GM12878 (cell line): ENCODE results near the gene PON1. TPM values are rescaled to one million over a fixed set of nuclear protein-coding genes. Genes with fewer than 3 reads are reported as not detected.

ENCODE experiments used
- ATAC-seq: fragments of 200-7000 bp; cut with Tn5 transposase; 3 replicates; pipeline ENCODE4 v1.9.1; 2020; ENCODE audit warnings: mild to moderate bottlenecking, moderate library complexity
- BruUV-seq: library from RNA; stranded (reverse); fragments of 400-500 nt; replicated peaks from 2 replicates; lab custom pipeline; 2021; lab: Mats Ljungman, UMichigan
- CTCF ChIA-PET: fragments of 300-600 bp; sonication (Branson Sonifier 250); formaldehyde crosslinking; extraction: SDS; loops from one replicate; lab custom pipeline; 2021; ENCODE audit warnings: inconsistent platforms; lab: Yijun Ruan, JAX
- POLR2A ChIA-PET: fragments of 350-600 bp; formaldehyde crosslinking; extraction: SDS; loops from one replicate; lab custom pipeline; 2021; ENCODE audit warnings: inconsistent platforms; lab: Charles Lee
- RAD21 ChIA-PET: fragments of 300-600 bp; sonication (Branson Sonifier 250); formaldehyde crosslinking; loops from one replicate; lab custom pipeline; 2023; ENCODE audit warnings: antibody characterized with exemption; ENCODE audit not compliant: unreplicated experiment; lab: Charles Lee
- SMC1A ChIA-PET: fragments of 300-600 bp; sonication (Branson Sonifier 250); formaldehyde crosslinking; loops from one replicate; lab custom pipeline; 2023; ENCODE audit not compliant: unreplicated experiment, uncharacterized antibody; lab: Charles Lee
- DNase-seq: peaks from one replicate; pipeline ENCODE4 v3.0.0-alpha.2; 2011; ENCODE audit warnings: low read depth, low spot score
- FAIRE-seq: peaks from 3 replicates; lab custom pipeline; 2011; peaks lifted over from hg19 to GRCh38; lab: Jason Lieb, UNC
- H2AFZ ChIP-seq: 2 replicates; pipeline ENCODE4 v1.6.0; 2011; ENCODE audit warnings: low read depth, low read length, control low read depth; ENCODE audit not compliant: control insufficient read depth
- H3K27ac ChIP-seq: 2 replicates; pipeline ENCODE4 v1.5.1; 2011; ENCODE audit warnings: control low read depth; ENCODE audit not compliant: control insufficient read depth, insufficient read depth
- H3K27me3 ChIP-seq, 2 experiments: replicated peaks in 1 of 2; 2 replicates each; pipeline versions ENCODE4 v1.6.0 to v1.6.1; 2011; ENCODE audit warnings: low read length in 1 of 2; ENCODE audit not compliant: control insufficient read depth in 2 of 2, insufficient read depth in 2 of 2
- H3K36me3 ChIP-seq, 2 experiments: 2 replicates each; pipeline ENCODE4 v1.5.1; 2011; ENCODE audit warnings: low read length in 1 of 2; ENCODE audit not compliant: control insufficient read depth in 2 of 2, insufficient read depth in 2 of 2
- H3K4me1 ChIP-seq: 2 replicates; pipeline ENCODE4 v1.6.1; 2011; ENCODE audit warnings: mild to moderate bottlenecking, low read length, moderate library complexity, mixed read lengths; ENCODE audit not compliant: control insufficient read depth, insufficient read depth
- H3K4me2 ChIP-seq: 2 replicates; pipeline ENCODE4 v1.6.0; 2011; ENCODE audit warnings: control low read depth; ENCODE audit not compliant: control insufficient read depth, insufficient read depth
- H3K4me3 ChIP-seq: fragments of 200-600 bp; sonication (generic); 2 replicates; pipeline ENCODE4 v1.5.1; 2016
- H3K79me2 ChIP-seq: 2 replicates; pipeline ENCODE4 v1.6.0; 2011; ENCODE audit warnings: low read length; ENCODE audit not compliant: control insufficient read depth, insufficient read depth
- H3K9ac ChIP-seq: 2 replicates; pipeline ENCODE4 v1.8.0; 2011; ENCODE audit warnings: low read length, control low read depth, mixed read lengths; ENCODE audit not compliant: control insufficient read depth, insufficient read depth
- H3K9me3 ChIP-seq: replicated peaks from 3 replicates; pipeline ENCODE4 v1.5.1; 2011; ENCODE audit warnings: mild to moderate bottlenecking, low read length; ENCODE audit not compliant: control insufficient read depth, insufficient read depth
- H4K20me1 ChIP-seq: 2 replicates; pipeline ENCODE4 v1.6.0; 2011; ENCODE audit not compliant: control insufficient read depth, insufficient read depth
- BCL11A ChIP-seq: IDR thresholded peaks from 2 replicates; pipeline ENCODE4 v1.6.1; 2011; ENCODE audit warnings: low read depth, low read length
- DPF2 ChIP-seq: fragments of 450-650 bp; IDR thresholded peaks from 2 replicates; pipeline ENCODE4 v1.6.1; 2017; ENCODE audit warnings: mild to moderate bottlenecking
- FOS ChIP-seq: IDR thresholded peaks from 3 replicates; pipeline ENCODE4 v1.6.1; 2011; ENCODE audit warnings: borderline replicate concordance; ENCODE audit not compliant: insufficient read length; ENCODE audit errors: extremely low read depth
- IKZF1 ChIP-seq: fragments of 450-650 bp; conservative IDR thresholded peaks from 2 replicates; pipeline ENCODE4 v1.6.1; 2017; ENCODE audit warnings: antibody characterized with exemption, mild to moderate bottlenecking
- JUND ChIP-seq: IDR thresholded peaks from 2 replicates; pipeline ENCODE4 v1.6.1; 2012; ENCODE audit warnings: low read depth, mild to moderate bottlenecking, low read length, improper control_type of control experiment, moderate library complexity
- MTA2 ChIP-seq: fragments of 450-650 bp; IDR thresholded peaks from 2 replicates; pipeline ENCODE4 v1.6.1; 2016; ENCODE audit warnings: low read depth, mild to moderate bottlenecking, moderate library complexity
- PAX8 ChIP-seq: fragments of 450-650 bp; IDR thresholded peaks from 2 replicates; pipeline ENCODE4 v1.6.1; 2017; ENCODE audit warnings: mild to moderate bottlenecking, moderate library complexity
- POLR2A ChIP-seq: IDR thresholded peaks from 2 replicates; pipeline ENCODE4 v1.6.1; 2011; ENCODE audit warnings: low read depth, mild to moderate bottlenecking, low read length
- POLR2AphosphoS2 ChIP-seq: IDR thresholded peaks from 2 replicates; pipeline ENCODE4 v1.6.1; 2011; ENCODE audit warnings: low read depth, mild to moderate bottlenecking, low read length, improper control_type of control experiment, moderate library complexity
- SIX5 ChIP-seq: IDR thresholded peaks from 2 replicates; pipeline ENCODE4 v1.6.1; 2011; ENCODE audit warnings: mild to moderate bottlenecking, low read depth, low read length, moderate library complexity; ENCODE audit not compliant: severe bottlenecking
- SMAD5 ChIP-seq: IDR thresholded peaks from 2 replicates; pipeline ENCODE4 v1.6.1; 2016; ENCODE audit warnings: antibody characterized with exemption, low read depth
- TBL1XR1 ChIP-seq: IDR thresholded peaks from 2 replicates; pipeline ENCODE4 v1.6.1; 2012; ENCODE audit warnings: low read depth, low read length, improper control_type of control experiment
- TCF3 ChIP-seq: IDR thresholded peaks from 2 replicates; pipeline ENCODE4 v1.6.1; 2012; ENCODE audit warnings: low read depth, mild to moderate bottlenecking, low read length, borderline replicate concordance; ENCODE audit not compliant: insufficient read depth
- ZNF24 ChIP-seq: fragments of 450-650 bp; IDR thresholded peaks from 2 replicates; pipeline ENCODE4 v1.6.1; 2017; ENCODE audit warnings: antibody characterized with exemption, mild to moderate bottlenecking
- WGBS: methylation state at CpG from one replicate; pipeline ENCODE4 v1.1.6; 2016; ENCODE audit warnings: low lambda C conversion rate; ENCODE audit not compliant: insufficient replicate concordance, insufficient coverage; ENCODE audit errors: missing lambda C conversion rate; 5-methylcytosine and 5-hydroxymethylcytosine counted together
- in situ Hi-C: fragments of 300-500 bp; cut with MboI; formaldehyde crosslinking; loops from 9 replicates; pipeline ENCODE4 v1.14.3; 2018; ENCODE audit warnings: mixed read lengths
- intact Hi-C: fragments of 100-400 bp; cut with micrococcal nuclease; formaldehyde crosslinking; loops from one replicate; pipeline ENCODE4 v1.14.2; 2022; ENCODE audit not compliant: unreplicated experiment
- polyA plus RNA-seq, 11 experiments: library from polyadenylated mRNA; depleted of rRNA in 4 of 11; unstranded in 6 of 11; stranded (reverse) in 5 of 11; fragments of >200 nt; fragmentation: Nextera tagmentation in 4 of 11; fragmentation: Illumina TruSeq in 1 of 11; extraction: Ambion mirVana in 4 of 11; extraction: Trizol in 1 of 11; gene quantifications; 1 replicate in 1 of 11; 2 replicates in 10 of 11; pipeline versions ENCODE4 v1.2.1 to v1.2.3, GENCODE V29; 2011 to 2016; ENCODE audit warnings: inconsistent platforms in 2 of 11, missing spikeins in 2 of 11, low read depth in 1 of 11
- total RNA-seq, 4 experiments: library from RNA; depleted of rRNA in 3 of 4; stranded (reverse); fragments of >200 nt in 3 of 4; fragmentation: Illumina TruSeq in 1 of 4; extraction: Trizol in 1 of 4; gene quantifications; 2 replicates each; pipeline versions ENCODE4 v1.2.1 to v1.2.3, GENCODE V29; 2013 to 2021
- TF ChIP-seq, protein P1 (sequence below): IDR thresholded peaks from 2 replicates; pipeline ENCODE4 v1.6.1; 2012; ENCODE audit warnings: improper control_type of control experiment, low read depth, low read length; ENCODE audit not compliant: insufficient replicate concordance
- TF ChIP-seq, protein P2 (sequence below): fragments of 450-650 bp; formaldehyde crosslinking; IDR thresholded peaks from 2 replicates; pipeline ENCODE4 v1.5.0; 2022; ENCODE audit warnings: mild to moderate bottlenecking, missing genetic modification characterization

Gene PON1
- total and polyA plus RNA-seq, 10 of the 15 experiments (the other 5 are each of a cell fraction or from before 2014, with no cell fraction given) = 0.10 to 0.26 (median 0.23) TPM; not detected in 4

DNA sequence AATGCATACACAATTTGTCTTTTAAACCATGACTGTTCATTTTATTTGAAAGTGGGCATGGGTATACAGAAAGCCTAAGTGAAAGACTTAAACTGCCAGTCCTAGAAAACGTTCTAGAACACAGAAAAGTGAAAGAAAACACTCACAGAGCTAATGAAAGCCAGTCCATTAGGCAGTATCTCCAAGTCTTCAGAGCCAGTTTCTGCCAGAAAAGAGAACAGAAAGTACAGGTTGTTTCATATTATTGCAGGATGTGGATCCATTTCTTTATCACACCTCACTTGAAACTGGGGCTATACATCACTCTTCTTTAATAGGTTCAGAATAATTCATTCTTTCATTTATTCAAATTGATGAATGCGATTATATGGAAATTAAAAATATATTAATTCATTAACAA, 7.7 kb downstream of the PON1 start:
- H3K9me3 ChIP-seq = no peaks in the 10 kb centered on the region
- ChIA-PET RAD21 (interaction anchor here (0.9 to 2.0 kb wide), 3 partner anchors 14 to 70 kb away, joined by 3 to 8 read pairs (median 3); no protein-coding TSS in a partner anchor), POLR2A (no interaction called here), CTCF (interaction anchor here (1.1 to 1.4 kb wide), 2 partner anchors 47 to 70 kb away, joined by 3 to 6 read pairs; no protein-coding TSS in a partner anchor), SMC1A (interaction anchor here (0.6 to 1.9 kb wide), 14 partner anchors 14 to 212 kb away, joined by 3 to 9 read pairs (median 4); no protein-coding TSS in a partner anchor)
- in situ Hi-C loops = no loop called here
- H3K27me3 ChIP-seq = no peaks in the 10 kb centered on the region
- no TSS peak for BruUV-seq
- ATAC-seq (peak; percentile 95), FAIRE-seq (peak; percentile 62), DNase-seq (peak; percentile 8)
- H3K4me3 ChIP-seq = no peak overlapping the region
- H3K4me1 ChIP-seq = no peaks in the 10 kb centered on the region
- no peaks in the 10 kb centered on the region for H3K36me3 ChIP-seq
- no peak overlapping the region for H3K27ac ChIP-seq
- H3K9ac ChIP-seq = no peak overlapping the region
- no peaks in the 10 kb centered on the region for H4K20me1 ChIP-seq
- intact Hi-C loops = loop anchor here (5.0 kb wide), 1 partner anchor 161 kb away; no protein-coding TSS in a partner anchor
- H3K4me2 ChIP-seq = no peak overlapping the region
- 48% methylated on average over 2 of the region's 2 CpGs for WGBS
- no peaks in the 10 kb centered on the region for H3K79me2 ChIP-seq
- no peak overlapping the region for H2AFZ ChIP-seq
- TF ChIP-seq SIX5 = no peak
- peak; percentile 45; the same call in 1 of the 2 replicates for TF ChIP-seq IKZF1
- no peak for TF ChIP-seq BCL11A
- TF ChIP-seq, protein P1, sequence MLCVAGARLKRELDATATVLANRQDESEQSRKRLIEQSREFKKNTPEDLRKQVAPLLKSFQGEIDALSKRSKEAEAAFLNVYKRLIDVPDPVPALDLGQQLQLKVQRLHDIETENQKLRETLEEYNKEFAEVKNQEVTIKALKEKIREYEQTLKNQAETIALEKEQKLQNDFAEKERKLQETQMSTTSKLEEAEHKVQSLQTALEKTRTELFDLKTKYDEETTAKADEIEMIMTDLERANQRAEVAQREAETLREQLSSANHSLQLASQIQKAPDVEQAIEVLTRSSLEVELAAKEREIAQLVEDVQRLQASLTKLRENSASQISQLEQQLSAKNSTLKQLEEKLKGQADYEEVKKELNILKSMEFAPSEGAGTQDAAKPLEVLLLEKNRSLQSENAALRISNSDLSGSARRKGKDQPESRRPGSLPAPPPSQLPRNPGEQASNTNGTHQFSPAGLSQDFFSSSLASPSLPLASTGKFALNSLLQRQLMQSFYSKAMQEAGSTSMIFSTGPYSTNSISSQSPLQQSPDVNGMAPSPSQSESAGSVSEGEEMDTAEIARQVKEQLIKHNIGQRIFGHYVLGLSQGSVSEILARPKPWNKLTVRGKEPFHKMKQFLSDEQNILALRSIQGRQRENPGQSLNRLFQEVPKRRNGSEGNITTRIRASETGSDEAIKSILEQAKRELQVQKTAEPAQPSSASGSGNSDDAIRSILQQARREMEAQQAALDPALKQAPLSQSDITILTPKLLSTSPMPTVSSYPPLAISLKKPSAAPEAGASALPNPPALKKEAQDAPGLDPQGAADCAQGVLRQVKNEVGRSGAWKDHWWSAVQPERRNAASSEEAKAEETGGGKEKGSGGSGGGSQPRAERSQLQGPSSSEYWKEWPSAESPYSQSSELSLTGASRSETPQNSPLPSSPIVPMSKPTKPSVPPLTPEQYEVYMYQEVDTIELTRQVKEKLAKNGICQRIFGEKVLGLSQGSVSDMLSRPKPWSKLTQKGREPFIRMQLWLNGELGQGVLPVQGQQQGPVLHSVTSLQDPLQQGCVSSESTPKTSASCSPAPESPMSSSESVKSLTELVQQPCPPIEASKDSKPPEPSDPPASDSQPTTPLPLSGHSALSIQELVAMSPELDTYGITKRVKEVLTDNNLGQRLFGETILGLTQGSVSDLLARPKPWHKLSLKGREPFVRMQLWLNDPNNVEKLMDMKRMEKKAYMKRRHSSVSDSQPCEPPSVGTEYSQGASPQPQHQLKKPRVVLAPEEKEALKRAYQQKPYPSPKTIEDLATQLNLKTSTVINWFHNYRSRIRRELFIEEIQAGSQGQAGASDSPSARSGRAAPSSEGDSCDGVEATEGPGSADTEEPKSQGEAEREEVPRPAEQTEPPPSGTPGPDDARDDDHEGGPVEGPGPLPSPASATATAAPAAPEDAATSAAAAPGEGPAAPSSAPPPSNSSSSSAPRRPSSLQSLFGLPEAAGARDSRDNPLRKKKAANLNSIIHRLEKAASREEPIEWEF = no peak
- TF ChIP-seq PAX8 = no peak
- TF ChIP-seq, protein P2, sequence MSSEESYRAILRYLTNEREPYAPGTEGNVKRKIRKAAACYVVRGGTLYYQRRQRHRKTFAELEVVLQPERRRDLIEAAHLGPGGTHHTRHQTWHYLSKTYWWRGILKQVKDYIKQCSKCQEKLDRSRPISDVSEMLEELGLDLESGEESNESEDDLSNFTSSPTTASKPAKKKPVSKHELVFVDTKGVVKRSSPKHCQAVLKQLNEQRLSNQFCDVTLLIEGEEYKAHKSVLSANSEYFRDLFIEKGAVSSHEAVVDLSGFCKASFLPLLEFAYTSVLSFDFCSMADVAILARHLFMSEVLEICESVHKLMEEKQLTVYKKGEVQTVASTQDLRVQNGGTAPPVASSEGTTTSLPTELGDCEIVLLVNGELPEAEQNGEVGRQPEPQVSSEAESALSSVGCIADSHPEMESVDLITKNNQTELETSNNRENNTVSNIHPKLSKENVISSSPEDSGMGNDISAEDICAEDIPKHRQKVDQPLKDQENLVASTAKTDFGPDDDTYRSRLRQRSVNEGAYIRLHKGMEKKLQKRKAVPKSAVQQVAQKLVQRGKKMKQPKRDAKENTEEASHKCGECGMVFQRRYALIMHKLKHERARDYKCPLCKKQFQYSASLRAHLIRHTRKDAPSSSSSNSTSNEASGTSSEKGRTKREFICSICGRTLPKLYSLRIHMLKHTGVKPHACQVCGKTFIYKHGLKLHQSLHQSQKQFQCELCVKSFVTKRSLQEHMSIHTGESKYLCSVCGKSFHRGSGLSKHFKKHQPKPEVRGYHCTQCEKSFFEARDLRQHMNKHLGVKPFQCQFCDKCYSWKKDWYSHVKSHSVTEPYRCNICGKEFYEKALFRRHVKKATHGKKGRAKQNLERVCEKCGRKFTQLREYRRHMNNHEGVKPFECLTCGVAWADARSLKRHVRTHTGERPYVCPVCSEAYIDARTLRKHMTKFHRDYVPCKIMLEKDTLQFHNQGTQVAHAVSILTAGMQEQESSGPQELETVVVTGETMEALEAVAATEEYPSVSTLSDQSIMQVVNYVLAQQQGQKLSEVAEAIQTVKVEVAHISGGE (CRISPR knock-in tag) = no peak
- no peak for TF ChIP-seq POLR2A
- no peak for TF ChIP-seq TBL1XR1
- 0 out of 2 replicates have a peak, but pooled peaks have one; percentile 46 for TF ChIP-seq DPF2
- TF ChIP-seq JUND = no peak
- TF ChIP-seq POLR2AphosphoS2 = no peak
- TF ChIP-seq MTA2 = peak; percentile 81
- no peak for TF ChIP-seq SMAD5
- no peak for TF ChIP-seq TCF3
- TF ChIP-seq ZNF24 = peak; percentile 68
- TF ChIP-seq FOS = no peak
